ENCODE data around the gene FAM89A.

The FAM89A gene

DNA sequence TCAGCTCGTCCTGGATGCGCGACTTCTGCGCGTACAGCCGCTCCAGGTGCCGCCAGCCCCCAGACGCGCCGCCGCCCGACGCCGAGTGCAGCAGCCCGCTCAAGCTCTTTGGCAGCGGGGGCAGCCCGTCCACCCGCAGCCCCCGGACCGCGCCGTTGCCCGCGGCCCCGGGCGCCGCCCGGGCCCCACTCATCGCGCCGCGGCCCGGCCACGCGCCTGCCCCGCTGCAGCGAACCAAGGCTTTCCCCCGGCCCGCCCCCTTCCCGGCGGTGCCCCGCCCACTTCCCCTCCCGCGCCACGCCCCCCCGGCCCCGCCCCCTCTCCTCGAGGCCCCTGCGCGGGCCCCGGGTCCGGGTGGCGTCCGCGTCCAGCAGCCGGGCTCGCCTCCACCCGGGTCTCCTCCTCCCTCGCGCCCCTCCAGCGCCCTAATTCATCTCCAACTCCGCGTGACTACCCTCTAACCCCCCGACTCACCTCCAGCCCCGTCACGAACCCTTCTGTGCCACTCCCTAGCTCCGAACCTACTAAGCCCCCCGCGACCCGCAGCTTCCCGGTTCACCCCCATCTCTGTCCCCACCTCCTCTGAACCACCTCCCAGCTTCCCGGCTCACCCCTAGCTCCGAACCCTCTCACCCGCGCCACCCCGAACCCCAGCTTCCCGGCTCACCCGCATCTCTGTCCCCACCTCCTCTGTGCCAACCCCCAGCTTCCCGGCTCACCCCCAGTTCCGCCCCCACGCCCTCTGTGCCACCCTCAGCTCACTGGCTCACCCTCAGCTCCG lies at the start of gene FAM89A:
TSS of gene FAM89A (minus strand) at position 236 of the 781 bp plus-strand sequence. CDS start at position 193, 43 bp downstream.
- DNase-seq = no peak

GRCh38 chr1:231084353-231084752 lies 44.3 kb upstream of the FAM89A start:
- DNase-seq = no peak

DNA sequence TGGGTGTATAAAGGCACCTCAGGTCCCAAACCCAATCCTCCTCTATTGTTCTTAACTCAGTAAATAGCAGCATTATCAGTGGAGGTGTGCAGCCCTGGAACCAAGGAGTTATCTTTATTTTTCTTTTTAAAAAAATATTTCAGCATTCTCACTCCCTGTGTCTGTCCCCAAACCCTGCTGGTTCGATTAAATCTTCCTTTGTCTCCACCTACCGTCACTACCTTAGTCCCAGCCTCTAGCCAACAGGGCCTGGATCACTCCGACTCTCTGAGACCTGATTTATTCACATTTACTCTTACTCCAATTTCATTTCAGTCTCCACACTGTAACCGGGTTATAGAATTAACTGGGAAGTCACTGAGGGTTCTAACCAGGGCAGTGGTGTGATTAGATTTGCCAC lies 39.1 kb upstream of the FAM89A start:
- no peak for DNase-seq

DNA sequence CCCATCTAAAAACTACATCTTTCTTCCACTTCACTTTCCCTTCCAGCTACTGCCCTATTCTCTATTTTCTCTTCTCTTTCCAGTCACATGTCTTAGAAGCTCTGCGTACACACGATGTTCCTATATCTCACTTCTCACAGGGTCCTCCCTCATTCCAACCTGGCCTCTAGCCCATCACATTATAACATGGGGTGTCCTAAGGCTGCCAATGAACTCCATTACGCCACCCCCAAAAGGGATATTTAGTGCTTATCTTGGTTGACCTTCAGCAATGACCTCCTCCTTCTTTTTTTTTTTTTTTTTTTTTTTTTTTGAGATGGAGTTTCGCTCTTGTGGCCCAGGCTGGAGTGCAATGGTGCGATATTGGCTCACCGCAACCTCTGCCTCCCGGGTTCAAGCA lies 38.2 kb upstream of the FAM89A start:
- no peak for DNase-seq

- DNase-seq = no peak
Observed at GRCh38 chr1:231076802-231077201, 36.7 kb upstream of the FAM89A start.

- DNase-seq = no peak
Observed at GRCh38 chr1:231075497-231075896, 35.4 kb upstream of the FAM89A start.

- DNase-seq = no peak
Observed at GRCh38 chr1:231075020-231075419, 35.0 kb upstream of the FAM89A start.

DNA sequence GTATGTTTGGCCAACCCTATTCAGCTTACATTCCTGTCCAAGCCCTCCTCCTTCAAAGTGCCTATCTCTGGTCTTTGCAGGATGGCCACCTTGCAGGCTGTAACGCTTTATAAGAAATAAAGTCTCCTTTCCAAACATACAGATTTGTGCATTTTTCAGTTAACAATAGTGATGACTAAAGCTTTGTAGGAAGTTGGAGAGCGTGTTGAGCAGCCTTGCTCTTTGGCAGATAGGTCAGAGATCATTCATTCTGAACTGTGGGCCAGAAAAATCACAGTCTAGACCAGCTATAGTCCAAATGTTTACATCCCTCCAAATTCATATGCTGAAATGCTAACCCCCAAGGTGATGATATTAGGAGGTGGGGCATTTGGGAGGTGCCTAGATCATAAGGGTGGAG lies 34.0 kb upstream of the FAM89A start:
- no peak for DNase-seq

GRCh38 chr1:231073331-231073730 lies 33.3 kb upstream of the FAM89A start:
- DNase-seq = no peak

DNA sequence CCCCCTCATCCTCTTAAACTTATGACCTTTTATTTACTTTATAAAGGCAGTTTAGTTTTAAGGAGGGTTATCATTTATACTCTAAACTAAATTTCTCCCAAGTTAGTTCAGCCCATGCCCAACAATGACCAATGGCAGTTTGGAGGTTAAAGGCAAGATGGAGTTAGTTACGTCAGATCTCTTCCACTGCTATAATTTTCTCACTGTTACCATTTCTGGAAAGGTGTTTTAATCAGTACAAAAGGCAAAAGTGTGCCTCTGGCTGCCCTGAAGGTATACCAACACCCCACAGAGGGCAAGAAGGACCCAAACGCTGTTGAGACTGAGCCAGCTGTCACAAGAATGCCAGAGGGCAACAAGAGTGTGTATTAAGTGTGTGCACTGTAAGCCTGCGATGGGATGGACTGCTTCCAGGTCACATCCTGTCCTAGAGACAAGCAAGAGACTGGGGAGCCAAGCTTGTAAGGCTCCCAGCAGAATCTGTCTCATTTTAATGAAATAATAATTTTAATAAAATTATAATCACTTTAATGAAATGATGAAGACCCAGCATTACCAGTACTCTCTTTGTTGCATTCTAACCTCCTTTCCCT lies 32.5 kb upstream of the FAM89A start:
- DNase-seq = no peak

GRCh38 chr1:231072041-231072440 lies 32.0 kb upstream of the FAM89A start:
- DNase-seq = no peak

- no peak for DNase-seq
Observed at GRCh38 chr1:231070758-231071444, 30.8 kb upstream of the FAM89A start.

- DNase-seq = no peak
Observed at GRCh38 chr1:231069333-231069732, 29.3 kb upstream of the FAM89A start.

- DNase-seq = no peak
Observed at GRCh38 chr1:231068762-231069161, 28.7 kb upstream of the FAM89A start.

DNA sequence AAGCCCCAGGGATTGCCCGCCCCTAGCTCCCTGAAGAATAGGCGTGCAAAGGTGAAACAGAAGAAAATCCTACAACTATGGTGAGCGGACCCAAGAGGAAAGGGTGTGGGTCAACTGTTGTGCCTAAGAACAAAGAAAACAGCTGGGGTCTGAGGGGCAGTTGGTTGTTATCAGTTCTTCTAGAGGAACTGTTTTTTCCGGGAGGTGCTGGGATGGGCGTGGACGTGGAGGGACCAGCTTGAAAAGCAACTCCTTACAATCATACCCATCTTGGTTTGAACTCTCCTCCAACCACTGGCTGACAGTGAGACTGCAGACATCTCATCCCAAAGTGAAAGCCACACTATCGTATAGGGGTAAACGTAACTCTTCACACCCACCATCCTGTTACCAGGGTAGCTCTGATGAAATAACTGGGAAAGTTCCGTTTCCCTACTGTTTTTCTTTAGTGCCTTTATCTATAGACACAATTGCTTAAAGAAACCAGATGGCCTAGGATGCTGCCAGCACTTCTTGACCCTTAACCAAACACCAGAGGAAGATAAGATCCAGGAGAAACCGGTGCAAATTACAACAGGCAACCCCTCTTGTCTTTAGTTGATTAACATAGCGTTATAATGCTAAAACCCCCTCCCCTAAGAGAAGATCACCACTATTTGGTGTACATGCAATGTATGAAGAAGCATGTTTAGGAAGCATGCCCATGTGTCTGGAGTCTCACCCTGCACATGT lies 25.6 kb upstream of the FAM89A start:
- no peak for DNase-seq

DNA sequence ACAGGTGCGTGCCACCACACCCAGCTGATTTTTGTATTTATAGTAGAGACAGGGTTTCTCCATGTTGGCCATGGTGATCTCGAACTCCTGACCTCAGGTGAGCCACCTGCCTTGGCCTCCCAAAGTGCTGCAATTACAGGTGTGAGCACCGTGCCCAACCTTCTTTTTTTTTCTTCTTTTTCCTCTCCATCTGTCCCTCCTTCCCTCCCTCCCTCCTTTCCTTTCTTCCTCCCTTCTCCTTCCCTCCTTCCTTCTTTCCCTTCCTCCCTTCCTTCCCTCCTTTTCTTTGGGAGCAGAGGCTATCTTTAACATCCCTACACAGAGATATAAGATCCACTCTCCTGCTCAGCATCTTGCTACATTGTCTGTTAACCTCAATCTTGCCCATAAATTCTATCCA lies 24.4 kb upstream of the FAM89A start:
- DNase-seq = no peak

DNA sequence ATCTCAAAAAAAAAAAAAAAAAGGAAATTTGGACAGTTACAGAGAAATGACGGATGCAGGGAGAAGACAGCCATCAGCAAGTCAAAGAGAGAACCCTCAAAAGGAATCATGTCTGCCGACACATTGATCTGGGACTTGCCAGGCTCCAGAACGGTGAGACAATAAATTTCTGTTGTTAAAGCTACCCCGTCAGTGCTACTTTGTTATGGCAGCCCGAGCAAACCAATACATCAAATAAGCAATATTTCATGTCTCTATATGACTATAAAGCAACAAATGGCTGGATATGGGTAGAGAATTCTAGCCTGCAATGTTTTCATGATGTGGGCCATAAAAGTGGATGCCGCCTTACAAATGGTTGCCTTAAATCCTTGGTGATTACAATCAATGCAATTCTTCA lies 23.3 kb upstream of the FAM89A start:
- no peak for DNase-seq

GRCh38 chr1:231062500-231063270 lies 22.6 kb upstream of the FAM89A start:
- DNase-seq = no peak

DNA sequence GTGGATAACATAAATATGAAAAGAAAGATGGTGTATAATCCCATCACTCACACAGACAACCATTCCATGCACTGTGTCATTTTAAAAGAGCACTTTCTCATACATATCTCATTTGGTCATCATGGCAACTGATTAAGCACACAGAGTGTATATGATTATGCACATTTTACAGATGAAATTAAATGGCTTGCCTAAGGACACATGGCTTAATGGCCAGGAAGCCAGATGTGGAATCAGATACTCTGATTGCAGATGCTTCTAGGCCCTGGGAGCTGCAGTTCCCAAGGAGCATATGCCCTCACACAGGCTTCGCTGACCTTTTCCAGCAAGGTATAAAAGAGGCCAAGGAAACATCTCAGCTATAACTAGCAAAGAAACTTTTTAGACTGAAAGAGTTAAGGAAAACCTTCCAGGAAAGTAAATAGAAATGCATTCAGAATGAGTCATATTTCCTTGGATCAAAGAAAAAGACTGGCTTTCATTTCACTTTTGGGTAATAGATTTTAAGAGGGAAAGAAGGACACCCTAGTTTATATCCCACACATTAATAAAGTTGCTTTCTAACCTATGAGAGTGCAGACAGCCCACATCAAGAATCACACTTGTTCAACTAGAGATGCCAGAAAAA lies 19.6 kb upstream of the FAM89A start:
- no peak for DNase-seq

GRCh38 chr1:231058416-231059109 lies 18.5 kb upstream of the FAM89A start:
- DNase-seq = no peak

- no peak for DNase-seq
Observed at GRCh38 chr1:231057410-231057809, 17.4 kb upstream of the FAM89A start.

DNA sequence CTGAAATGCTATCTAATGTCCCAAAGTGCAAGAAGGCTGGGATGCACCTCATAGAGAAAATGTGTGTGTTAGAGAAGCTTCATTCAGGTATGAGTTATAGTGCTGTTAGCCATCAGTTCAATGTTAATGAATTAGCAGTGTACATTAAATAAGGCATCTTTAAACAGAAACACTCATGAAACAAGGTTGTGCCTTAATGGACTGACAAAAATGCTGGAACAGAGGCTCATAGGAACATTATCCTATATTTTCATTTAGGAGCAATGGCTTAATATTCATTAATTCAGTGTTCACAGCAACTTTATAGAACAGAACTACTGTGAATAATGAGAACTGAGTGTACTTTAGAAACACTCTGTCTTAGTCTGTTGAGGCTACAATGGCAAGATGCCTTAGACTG lies 15.2 kb upstream of the FAM89A start:
- no peak for DNase-seq
